ENCODE results near the gene NIPSNAP3A.

NIPSNAP3A gene

GRCh38 chr9:104808035-104808614, 60.6 kb downstream of the NIPSNAP3A start:
- Histone ChIP-seq H3K18ac (ENCODE audit: low read length) (no peak overlapping the region), H3K36me3 (ENCODE audit: control insufficient read depth, insufficient read depth, low read length) (no peaks in the 10 kb centered on the region), H3K9ac (ENCODE audit: low read length) (no peak overlapping the region), H3K4ac (ENCODE audit: low read depth, low read length) (no peak overlapping the region), H2BK120ac (ENCODE audit: low read depth, low read length) (no peak overlapping the region), H3K4me2 (ENCODE audit: low read length) (no peak overlapping the region), H3K27me3 (ENCODE audit: insufficient read depth, low read length, poor library complexity) (no peaks in the 10 kb centered on the region), H3K79me1 (ENCODE audit: low read length) (no peaks in the 10 kb centered on the region), H4K5ac (ENCODE audit: low read length) (no peak overlapping the region), H2AK5ac (ENCODE audit: low read length) (no peak overlapping the region), H3K79me2 (ENCODE audit: control insufficient read depth, insufficient read depth, low read length) (no peaks in the 10 kb centered on the region), H3K23ac (ENCODE audit: low read length) (no peak overlapping the region), H3K56ac (ENCODE audit: low read length) (no peak overlapping the region), H3K4me1 (ENCODE audit: control insufficient read depth, low read depth, low read length) (no peaks in the 10 kb centered on the region), H4K8ac (ENCODE audit: low read depth, low read length) (no peak overlapping the region), H2BK5ac (ENCODE audit: low read length) (no peak overlapping the region), H3K27ac (ENCODE audit: low read depth, low read length) (no peak overlapping the region), H2BK15ac (replicated peaks; ENCODE audit: low read depth) (no peak overlapping the region), H3K4me3 (ENCODE audit: low read length) (no peak overlapping the region)
- no CpG with 5 or more reads among the region's 3 CpGs for WGBS (ENCODE audit: extremely low coverage, insufficient coverage, low lambda C conversion rate)
- peak; percentile 35 for DNase-seq
